Stimulated activated CD4-positive, alpha-beta T cell treated with anti-CD3 and anti-CD28 coated beads, Interleukin-1b, Interleukin-23, amount 100 ng/mL, for 48 hours (primary cell): ENCODE measurements around the gene PRKN.

Source experiments
- DNase-seq: peaks from one replicate; pipeline ENCODE4 v3.0.0-alpha.2; 2020

PRKN gene

DNA sequence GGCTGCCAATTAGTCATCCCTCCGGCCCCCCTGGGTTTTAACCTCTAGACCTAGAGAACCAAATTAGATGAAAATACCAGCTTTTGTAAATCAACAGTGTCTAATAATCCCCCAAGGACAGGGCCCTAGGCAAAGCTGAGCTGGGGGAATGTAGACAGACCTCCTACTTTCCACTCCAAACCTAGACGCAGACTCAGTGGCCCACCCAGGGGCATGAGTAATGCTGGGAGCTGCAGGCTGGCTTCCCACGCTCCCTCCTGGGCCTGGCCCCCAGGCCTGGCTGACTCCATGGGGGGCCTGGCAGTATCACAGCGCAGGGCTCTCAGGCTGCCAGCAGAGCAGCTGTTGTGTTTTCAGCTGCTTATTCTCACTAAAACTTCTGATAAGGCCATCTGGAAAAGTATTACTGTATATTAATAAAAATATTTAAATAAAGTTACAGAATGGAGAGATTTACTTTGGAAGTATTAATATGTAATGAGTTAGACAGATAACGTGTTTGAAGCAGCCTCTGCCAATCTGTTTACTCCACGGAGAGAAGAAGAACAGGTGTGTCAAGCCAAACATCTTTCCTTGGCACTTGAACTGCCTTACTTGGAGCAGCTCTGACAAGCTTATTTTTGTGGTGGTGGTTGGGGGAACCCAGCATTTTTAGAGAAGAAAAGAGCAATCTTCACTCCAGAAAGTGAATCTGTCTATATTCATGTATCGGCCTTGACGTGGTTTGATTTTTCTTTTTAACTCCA lies 1309.7 kb downstream of the PRKN start:
- no peak for DNase-seq

DNA sequence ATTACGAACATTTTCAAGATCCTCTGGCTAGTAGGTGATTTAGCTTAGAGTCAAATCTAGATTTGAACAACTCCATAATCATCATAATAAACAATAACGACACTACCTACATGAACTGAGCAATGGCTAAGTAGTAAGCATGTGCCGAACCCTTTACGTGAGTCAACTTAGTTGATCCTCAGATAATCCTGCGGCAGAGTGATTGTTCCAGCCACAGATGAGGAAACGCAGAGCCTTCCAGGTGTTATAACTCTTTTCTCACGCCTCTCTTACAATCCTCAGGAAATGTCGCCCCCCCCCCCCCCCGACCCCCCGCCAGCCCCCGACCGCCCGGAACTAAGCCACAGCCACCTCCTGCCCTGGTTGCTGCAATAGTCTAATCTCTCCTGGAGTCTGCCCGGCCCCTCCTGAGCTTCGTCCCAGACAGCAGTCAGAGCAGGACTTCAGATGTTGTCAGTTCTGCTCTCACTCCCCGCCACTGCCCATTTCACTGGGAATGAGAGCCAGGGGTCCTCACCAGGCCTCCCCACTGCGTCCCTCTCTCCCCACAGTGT lies 1312.2 kb downstream of the PRKN start:
- no peak for DNase-seq

DNA sequence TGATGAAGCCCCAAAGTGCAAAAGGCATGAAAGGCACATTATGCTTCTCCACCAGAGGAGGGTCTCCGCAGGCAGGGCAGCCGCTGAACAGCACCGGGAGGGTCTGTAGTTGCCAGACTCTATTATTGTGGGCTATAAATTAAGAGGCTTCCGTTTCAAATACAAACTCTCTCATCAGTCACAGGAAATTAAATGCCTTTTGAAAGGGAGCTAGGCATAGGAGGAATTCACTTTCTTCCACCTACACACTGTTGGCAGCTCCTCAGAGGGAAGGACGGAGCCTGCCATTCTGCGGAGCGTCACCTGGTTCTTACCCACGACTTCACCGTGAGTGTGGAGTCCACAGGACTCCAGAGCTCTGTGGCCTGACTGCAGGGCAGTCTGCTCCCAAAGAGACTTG lies 1312.9 kb downstream of the PRKN start:
- no peak for DNase-seq

DNA sequence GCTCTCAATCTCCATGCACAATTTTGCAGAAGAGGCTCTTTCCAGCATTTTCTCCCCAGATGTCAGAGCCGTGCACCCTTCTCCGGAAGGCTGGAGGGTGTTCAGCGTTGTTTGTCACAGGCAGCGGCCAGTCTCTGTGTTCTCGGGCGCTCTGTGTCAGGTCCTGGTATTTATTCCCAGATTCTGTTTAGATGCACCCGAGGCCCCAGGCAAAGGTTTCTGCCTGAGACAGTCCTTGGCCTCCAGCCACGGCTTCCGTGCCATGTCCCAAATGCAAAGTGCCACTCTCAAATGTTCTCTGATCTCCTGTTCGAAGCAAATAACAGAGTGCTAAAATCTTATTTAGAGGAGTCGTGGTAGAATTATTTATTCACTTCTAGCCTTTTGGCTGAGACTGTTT lies 1313.4 kb downstream of the PRKN start:
- DNase-seq, result no peak

DNA sequence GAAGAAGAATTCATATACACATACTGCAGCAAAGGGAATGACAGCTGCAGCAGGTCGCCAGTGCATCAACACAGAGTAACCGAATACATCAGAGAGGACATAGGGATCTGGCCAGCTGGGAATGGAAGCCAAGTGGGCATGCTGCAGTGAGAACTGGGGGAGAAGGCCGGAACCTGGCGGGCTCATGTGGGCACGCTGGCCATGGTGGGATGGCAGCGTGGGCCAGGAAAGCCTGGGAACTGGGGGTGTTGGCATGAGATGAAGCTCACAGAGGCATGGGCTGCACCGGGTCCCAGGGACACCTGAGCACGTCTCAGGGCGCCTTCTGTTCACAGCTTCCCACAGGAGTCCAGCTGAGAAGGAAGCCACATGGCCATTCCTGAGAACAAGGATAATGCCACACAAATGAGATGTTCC lies 1314.2 kb downstream of the PRKN start:
- no peak for DNase-seq

DNA sequence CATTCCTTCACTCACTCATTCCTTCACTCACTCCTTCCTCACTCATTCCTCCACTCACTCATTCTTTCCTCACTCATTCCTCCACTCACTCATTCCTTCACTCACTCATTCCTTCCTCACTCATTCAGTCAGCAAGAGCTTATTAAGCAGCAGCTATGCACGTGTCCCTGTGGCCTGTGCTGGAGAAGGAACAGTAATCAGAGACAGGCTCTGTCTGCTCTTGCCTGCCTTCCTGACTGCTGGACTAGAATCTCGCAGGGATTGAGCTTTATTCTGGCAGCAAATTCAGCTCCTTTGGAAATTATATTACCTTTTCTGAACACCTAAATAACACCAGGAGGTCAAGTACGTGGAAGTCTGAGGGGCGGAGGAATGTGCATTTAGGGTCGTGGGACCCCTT lies 1314.8 kb downstream of the PRKN start:
- DNase-seq, result no peak

DNA sequence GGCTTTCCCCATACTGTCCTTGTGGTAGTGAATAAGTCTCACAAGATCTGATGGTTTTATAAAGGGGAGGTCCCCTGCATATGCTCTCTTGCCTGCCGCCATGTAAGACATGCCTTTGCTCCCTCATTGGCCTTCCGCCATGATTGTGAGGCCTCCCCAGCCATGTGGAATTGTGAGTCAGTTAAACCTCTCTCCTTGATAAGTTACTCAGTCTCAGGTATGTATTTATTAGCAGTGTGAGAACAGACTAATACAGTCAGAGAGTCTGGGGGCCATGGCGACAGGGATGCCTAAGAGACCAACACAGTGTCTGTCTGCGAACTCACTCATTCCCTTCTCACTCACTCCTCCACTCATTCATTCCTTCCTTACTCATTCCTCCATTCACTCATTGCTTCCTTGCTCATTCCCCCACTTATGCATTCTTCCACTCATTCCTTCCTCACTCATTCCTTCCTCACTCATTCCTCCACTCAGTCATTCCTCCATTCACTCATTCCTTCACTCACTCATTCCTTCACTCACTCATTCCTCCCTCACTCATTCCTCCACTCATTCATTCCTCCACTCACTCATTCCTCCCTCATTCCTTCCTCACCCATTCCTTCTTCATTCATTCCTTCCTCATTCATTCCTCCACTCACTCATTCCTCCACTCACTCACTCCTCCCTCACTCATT lies 1316.2 kb downstream of the PRKN start:
- no peak for DNase-seq

DNA sequence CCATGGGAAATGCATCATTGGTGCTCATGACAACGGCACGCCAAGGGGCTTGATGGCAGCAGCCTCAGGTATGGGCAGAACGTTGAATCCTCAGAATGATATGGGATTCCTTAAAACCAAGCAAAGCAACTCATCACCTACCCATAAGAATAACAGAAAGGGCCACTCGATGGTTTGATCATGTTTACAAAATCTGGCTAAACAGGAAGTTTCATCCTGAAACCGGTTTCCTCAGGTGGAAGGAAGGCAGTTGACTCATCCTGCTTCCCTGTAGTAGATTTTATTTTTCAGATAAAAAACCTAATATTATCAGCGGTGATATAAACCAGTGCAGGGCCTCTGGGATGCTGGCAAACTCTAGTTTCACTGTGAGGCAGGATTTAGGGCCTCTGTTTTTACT lies 1316.8 kb downstream of the PRKN start:
- DNase-seq, result no peak

DNA sequence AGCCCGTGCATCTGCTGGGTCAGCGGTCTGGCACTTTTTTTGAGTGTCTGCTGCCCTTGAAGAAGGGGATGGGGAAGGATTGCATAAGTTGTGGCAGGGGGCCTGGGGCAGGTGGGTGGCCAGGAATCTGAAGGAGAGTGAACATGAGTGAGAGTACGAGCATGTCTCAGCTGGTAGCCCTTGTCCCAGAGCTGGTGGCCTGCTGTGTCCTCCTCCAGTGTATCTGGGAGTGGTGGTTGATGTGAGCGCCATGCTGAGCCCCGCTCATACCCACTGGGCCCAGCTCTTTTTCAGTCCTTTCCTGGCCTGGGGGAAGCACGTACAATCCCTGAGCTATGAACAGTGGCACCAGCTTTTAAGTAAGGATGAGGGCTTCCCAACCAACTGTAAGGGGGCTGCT lies 1317.5 kb downstream of the PRKN start:
- DNase-seq, result no peak

DNA sequence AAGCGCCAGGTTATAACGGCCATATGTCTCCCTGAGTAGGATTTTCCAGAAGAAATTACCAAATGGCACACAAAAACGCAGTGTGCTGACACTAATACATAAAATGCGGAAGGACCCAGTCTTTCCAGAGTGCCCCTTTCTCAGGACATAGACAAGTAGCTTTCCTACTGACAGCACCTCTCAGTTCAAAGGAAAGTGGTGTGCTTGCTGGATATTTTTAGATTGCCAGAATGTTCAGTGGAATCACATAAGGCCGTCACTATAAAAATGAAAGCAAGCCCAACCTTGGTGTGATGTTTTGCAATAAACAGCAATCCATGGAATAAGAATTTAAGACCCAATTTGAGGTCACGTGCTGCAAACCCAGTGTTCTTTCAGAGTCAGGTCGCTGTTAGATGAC lies 1318.2 kb downstream of the PRKN start:
- DNase-seq, result no peak

DNA sequence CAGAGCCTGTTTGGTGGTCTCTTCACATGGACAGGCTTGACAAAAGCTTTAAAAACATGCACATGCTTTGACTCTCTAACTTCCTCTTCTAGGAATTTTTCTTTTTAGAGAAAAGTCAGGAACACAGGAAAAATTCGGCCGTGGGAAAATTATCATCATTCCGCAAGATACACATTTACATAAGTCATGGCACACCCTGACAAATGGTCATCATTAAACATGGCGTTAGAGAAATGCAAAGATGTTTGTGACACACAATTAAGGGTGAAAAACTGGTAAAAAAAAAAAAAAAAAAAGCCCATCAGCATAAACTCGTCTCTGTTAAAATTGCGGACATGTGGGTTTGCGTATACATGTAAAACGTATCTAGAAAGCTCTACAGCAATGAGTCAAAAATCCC lies 1319.5 kb downstream of the PRKN start:
- DNase-seq, result no peak

DNA sequence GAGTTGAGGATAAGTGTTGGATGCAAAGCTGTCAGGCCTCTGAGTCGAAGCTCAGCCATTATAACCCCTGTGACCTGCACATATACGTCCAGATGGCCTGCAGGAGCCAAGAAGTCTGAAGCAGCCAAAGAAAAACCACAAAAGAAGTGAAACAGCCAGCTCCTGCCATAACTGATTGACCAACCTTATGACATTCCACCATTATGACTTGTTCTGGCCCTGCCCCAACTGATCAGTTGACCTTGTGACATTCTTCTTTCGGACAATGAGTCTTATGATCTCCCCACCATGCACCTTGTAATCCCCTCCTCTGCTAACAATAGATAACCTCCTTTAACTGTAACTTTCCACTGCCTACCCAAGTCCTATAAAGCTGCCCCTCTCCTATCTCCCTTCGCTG lies 1320.0 kb downstream of the PRKN start:
- no peak for DNase-seq

DNA sequence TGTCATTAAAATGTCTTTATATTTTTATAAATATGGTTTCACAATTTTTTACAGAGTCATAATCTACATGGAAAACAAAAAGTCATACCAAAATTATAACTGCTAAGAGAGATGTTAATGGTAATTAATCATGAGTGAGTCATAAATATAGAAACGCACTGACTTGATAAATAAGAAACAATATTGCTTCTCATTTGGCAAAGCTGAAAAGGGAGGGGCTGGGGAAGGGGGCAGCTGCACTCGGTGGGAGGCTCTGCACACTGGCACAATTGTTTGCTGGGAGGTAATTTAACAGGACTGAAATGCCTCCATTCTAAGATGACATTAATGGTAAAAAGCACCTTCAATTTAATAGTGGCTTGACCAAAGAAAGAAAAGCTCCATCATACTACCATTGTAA lies 1320.5 kb downstream of the PRKN start:
- DNase-seq, result no peak

DNA sequence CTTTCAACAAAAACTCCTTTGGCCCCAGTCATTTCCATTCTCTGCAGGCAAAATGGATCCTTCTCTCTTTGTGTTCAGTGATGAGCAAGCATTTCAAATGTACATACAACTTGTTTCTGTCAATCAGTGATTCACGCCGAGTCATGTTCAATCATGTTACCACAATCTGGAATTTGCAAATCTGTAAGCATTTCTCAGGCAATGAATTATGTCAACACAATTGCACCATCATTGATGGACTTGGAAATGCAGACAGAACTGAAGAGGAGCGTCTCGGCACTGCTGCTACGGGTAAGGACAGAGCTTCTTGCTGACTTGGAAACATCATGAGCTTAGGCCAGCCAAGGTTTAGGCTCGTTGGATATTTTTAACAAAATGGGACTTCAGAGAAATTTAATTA lies 1320.9 kb downstream of the PRKN start:
- no peak for DNase-seq

DNA sequence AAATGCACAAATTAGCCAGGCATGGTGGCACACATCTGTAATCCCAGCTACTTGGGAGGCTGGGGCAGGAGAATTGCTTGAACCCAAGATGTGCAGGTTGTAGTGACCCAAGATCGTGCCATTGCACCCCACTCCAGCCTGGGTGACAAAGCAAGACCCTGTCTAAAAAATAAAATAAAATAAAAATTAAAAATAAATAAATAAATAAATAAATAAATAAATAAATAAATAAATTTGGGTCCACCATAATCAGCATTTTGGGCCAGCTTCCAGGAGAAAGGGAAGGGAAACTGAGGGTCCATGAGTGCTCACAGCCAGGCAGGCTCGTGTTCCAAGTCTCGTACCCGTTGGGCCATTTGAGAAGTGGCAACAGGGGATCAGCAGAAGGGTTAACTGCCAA lies 1322.1 kb downstream of the PRKN start:
- no peak for DNase-seq

DNA sequence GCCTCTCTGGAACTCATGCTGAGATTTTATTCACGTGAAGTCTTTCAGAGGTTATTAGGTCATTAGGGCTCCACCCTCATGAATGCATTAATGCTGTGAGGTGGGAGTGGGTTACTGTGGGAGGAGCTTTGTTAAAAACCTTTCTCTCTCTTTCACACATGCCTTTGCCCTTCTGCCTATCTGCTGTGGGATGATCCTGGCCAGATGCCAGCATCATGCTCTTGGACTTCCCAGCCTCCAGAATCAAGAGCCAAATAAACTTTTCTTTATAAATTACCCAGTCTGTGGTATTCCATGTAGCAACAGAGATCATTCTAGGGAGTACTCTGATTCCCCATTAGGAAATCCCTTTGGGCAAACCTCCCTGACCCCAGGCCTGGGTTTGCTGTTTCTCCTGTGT lies 1323.8 kb downstream of the PRKN start:
- DNase-seq, result no peak

DNA sequence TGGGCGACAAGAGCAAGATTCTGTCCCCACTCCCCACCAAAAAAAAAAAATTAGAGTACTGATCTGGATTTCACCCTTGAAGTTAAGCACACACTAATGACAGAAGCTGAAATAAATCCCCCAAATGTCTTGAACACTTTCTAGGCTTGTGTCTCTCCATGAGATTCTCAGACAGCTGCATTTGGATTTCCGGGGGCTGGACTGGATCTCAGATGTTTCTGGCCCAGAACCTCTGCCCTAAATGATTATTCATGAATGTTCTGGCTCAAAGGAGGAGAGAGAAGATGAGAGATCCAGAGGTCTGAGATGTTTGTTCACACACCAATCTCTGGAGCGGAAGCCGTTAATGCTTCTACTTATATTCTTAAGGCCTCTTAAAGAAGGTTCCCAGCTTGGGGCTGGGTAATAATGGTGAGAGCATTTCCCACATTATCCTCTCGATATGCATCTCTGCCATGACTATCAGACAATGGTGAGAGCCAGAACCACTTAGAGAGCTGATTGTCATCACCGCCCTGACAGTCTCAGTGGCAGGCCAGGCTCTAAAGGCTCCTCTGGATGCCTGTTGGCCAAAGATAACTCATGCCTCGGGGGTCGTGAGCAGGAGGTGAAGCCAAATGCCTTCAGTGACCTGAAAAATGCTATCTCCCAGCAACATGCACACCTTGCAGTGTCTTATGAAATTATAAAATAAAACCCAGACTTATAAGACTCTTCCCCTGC lies 1325.8 kb downstream of the PRKN start:
- DNase-seq, result no peak

DNA sequence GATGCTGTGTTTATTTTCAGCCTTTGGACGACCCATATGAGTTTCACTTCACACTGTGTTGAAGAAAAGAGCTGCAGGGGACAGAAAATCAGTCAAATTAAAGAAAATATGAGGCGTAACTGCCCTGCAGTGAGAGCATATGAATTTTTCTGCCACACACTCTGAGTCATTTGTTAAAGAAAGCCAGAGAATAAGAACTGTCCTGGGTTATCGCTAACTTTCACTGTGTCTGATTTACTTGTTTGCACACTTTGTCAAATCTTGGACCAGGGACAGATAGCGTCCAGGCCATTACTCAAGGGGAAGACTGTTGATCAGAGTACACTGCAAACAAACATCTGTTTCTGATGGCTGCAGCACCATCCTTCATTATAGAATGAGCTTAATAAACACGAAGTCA lies 1326.9 kb downstream of the PRKN start:
- no peak for DNase-seq

DNA sequence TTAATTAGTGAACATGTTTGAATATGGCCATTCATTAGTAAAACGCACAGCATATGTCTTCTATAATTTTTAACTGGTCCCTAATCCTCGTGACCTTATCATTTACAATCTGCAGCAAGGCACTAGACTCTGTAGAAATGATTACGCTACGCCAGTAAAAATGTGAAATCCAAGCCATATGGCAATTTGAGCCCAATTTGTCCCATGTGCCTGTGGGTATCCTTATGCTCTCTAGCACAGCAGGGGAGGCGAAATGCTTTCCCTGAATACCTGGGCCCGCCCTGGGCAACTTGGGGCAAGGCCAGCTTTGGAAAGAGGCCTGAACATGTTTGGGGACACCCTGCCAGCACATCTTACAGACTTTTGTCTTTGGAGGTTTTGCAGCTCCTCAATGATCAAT lies 1331.0 kb downstream of the PRKN start:
- no peak for DNase-seq

DNA sequence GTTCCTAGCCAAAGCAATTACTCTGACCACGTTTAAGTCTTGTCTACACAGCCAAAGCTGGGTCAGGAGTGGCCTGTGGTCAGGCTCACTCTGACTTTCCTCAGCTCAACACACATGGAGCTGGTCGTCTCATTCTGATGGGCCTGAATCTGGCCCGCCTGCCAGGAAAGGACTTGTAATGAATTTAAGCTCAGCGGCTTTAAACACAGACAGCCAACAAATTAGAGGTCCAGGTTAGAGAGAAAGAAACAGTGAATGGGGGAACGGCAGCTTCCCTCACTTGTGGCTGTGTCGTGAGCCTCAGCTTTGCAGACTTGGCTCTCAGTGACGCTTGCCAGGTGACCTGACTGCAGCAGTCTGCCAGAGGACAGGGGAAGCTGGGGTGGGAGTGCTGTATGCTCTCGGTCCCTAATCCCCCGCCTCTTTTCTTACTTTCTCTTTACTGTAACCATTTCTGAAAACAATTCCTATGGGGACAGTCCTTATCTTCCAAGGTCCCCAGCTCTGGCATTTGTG lies 1331.8 kb downstream of the PRKN start:
- DNase-seq, result no peak

DNA sequence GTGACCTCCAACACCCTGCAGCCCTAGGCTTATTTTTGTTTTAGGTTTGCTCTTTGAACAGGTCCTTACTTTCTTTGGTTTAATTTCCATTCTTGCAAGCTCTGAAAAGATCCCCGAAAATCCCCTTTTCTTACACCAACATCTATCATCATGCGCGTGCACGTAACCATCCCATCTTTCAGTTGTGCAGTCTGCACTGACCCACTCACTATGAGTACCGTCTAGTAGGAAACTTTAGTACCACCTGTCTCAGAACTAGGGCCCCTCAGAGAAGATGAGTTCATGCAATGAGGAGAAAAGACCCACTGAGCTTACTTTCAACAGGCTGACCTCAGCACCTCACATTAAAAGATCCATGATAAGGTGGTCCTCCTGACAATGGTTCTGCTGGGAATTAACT lies 1333.1 kb downstream of the PRKN start:
- DNase-seq, result no peak

DNA sequence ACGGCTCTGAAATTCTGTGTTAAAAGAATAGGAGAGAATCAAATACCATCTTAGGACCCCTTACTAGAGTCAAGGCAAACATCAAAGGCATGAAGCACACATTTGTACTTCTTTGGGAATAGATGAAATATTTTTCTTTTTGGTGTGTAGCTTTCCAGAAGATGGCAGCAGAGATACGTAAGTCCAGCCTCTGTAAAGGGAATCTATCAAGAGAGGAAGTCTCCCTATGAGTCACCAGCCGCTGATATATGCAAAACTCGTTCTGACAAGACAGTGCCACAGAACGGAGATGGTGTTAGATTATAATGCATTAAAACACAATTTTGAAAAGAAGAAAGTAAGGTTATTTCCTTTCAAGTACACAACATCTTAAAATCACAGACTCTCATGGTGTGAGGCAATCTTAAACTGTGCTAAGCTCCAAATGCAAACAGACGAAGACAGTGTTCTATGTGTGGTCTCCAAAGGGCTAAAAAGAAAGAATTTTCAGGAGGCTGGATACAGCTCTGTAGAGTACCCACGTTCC lies 1333.7 kb downstream of the PRKN start:
- DNase-seq, result peak; percentile 58

DNA sequence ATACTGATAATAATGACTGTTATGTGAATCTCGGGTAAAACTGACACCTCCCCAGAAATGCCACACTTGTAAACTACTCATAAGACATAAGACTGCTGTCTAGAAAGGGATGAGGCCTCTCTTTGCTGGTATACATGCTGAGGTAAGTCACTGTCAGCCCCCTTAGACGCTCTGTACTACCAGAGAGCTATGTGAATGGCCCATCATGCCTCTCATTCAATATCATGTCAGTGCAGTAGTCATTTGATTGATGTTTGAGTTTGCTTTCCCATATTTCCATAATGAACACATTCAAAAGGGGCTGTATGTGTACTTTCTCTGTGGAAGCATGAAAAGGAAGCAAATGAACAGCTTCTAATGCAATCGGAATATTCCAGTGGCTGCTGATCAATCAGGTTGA lies 1334.3 kb downstream of the PRKN start:
- no peak for DNase-seq
